ENCODE results near the gene NCOR2. TPM values are rescaled to one million over a fixed set of nuclear protein-coding genes. Genes with fewer than 3 reads are reported as not detected.

Gene NCOR2
- total RNA-seq, 2 donors from 2014 or later, result 137 to 148 TPM

DNA sequence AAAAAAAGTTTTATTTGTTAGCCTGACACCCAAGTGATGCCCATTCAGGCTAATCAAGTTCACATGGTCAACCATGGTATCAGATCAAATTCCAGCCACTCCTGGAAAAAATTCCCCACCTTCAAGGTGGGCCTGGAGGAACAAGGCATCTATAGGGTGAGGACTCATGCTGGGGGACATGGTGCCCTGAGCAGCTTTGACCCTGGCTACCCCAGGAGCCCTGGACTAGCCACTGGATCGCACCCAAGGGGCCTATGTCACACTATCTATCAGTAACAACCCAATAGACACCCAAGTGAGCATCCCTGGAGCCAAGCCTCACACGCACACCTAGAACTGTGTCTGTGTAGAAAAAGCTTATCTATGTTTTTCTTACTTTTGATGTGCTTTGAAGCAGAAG, 4.1 kb upstream of the NCOR2 start:
- no peak for TF ChIP-seq CTCF (IDR thresholded peaks at IDR 0.05)
- H3K27ac ChIP-seq, result no peak overlapping the region
- intact Hi-C loops (cut with DNase I), result no loop called here
- peaks cover 5% of the 10 kb centered on the region for H3K4me1 ChIP-seq
- DNase-seq, result no peak
- no peak overlapping the region for H3K9ac ChIP-seq (ENCODE audit: low read depth in 2 of 2, low read length in 2 of 2)
- H3K27me3 ChIP-seq, result no peaks in the 10 kb centered on the region
- H3K4me3 ChIP-seq, result no peak overlapping the region
- H3K9me3 ChIP-seq, result no peaks in the 10 kb centered on the region
- no peaks in the 10 kb centered on the region for H3K36me3 ChIP-seq

DNA sequence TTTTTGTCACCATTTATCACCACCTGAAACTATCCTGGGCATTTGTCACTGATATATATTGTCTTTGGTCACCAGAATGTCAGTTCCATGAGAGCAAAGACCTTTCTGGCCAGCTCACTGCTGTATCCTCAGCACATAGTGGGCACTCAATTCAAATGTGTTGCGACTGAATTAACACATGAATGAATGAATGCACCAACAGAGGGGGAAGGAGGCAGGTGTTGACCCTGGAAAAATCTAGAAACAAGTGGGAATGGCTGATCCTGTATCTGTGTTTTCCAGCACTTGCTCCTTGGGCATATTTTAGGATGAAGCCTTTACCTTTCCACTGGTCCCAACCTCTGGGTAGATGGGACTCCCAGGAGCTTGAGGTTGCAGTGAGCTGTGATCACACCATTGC, 3.4 kb upstream of the NCOR2 start:
- no peak overlapping the region for H3K4me3 ChIP-seq
- DNase-seq, result no peak
- no peaks in the 10 kb centered on the region for H3K9me3 ChIP-seq
- H3K4me1 ChIP-seq, result peaks cover 5% of the 10 kb centered on the region
- no peaks in the 10 kb centered on the region for H3K36me3 ChIP-seq
- no peak overlapping the region for H3K27ac ChIP-seq
- intact Hi-C loops (cut with DNase I), result no loop called here
- no peak for TF ChIP-seq CTCF (IDR thresholded peaks at IDR 0.05)
- no peak overlapping the region for H3K9ac ChIP-seq (ENCODE audit: low read depth in 2 of 2, low read length in 2 of 2)
- H3K27me3 ChIP-seq, result no peaks in the 10 kb centered on the region

GRCh38 chr12:124569375-124570148, 2.1 kb upstream of the NCOR2 start:
- Histone ChIP-seq H3K27me3 (no peaks in the 10 kb centered on the region), H3K4me3 (no peak overlapping the region), H3K4me1 (peaks cover 5% of the 10 kb centered on the region), H3K36me3 (no peaks in the 10 kb centered on the region), H3K9ac (ENCODE audit: low read depth in 2 of 2, low read length in 2 of 2) (no peak overlapping the region), H3K27ac (no peak overlapping the region), H3K9me3 (no peaks in the 10 kb centered on the region)
- intact Hi-C loops (cut with DNase I), result loop anchor here (2.0 to 5.0 kb wide), 2 partner anchors 183 to 197 kb away; no protein-coding TSS in a partner anchor
- TF ChIP-seq CTCF (IDR thresholded peaks at IDR 0.05), result no peak
- DNase-seq, result no peak

DNA sequence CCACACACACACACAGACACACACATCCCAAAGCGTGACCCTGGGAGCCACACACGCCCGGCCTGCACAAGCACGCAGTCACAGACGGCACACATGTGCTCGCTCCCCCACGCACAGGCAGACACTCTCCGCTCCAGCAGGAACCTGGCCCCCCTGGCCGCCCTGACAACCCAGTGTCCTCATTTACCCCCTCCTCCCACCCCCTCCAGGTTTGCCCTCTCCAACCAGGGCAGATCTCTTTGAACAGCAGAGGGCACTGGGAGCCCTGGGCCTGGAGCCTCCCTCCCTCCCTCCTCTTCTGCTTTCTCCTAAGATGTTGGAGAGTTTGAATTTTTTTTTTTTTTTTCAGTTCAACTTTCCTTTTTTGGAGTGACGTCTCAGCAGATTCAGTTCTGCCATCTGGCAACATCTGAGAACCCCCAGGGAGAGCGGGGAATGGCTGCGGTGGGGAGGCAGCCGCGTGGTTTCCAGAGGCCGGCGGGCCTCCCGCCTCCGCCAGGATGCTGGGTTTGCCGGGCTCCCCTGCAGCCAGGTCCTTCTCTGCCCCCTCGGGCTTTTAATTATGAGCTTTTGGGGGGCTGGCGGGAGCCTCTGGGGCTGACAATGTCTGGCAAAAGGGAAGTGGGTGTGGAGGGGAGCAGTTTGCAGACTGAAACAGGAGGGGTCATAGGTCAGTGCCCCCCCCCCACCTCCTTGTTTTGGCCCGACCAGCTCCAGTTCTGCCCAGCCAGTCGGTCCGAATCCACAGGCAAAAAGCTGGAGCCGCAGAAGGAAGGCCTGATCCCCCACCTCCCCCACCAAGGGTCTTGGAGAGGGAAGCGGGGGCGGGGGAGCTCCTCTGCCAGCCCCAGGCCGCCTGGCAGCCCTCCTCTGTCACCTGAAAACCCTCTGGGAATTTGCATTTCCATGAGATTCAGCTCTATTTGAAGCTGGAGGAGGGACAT, 1.3 kb upstream of the NCOR2 start:
- Histone ChIP-seq H3K9ac (ENCODE audit: low read depth in 2 of 2, low read length in 2 of 2) (peak overlapping the region in 1 of 2 donors; percentile 19), H3K4me1 (peaks cover 5% of the 10 kb centered on the region), H3K4me3 (no peak overlapping the region), H3K9me3 (no peaks in the 10 kb centered on the region), H3K27ac (peak overlapping the region; percentile 69), H3K27me3 (no peaks in the 10 kb centered on the region), H3K36me3 (no peaks in the 10 kb centered on the region)
- TF ChIP-seq CTCF (IDR thresholded peaks at IDR 0.05), result peak; percentile 15
- DNase-seq, result peak; percentile 67
- intact Hi-C loops (cut with DNase I), result loop anchor here (2.0 to 5.0 kb wide), 2 partner anchors 184 to 198 kb away; no protein-coding TSS in a partner anchor

DNA sequence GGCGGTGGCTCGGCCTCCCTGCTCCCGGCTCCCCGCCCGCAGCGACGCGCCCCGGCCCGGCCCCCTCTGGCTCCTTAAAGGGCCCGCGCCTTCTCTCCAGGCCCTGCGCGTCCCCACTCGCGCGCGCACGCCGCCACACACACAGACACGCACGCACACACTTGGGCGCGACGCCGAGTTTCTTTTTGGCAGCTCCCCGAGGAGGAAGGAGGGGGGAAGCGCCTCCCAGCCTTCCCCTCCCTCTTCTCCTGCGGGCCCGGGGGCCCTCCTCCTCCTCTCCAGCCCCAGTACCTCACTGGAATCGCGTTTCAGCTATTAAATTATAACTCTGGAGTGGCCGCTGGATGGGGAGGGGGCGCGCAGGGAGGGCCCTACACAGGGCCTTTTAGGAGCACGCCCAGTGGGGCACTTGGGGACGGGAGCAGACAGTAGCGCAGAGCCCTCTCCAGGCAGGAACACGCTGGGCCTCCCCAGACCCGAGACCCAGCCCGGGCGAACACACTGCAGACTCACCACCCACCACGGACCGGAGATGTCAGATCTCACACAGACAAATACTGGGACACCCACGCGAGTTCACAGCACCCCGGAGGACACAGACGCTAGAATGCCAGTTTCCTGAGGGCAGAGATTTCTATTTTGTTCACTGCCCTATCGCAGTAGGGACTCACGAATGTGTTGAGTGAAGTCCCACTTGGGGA, 411 bp upstream of the NCOR2 start:
- Histone ChIP-seq H3K9me3 (no peaks in the 10 kb centered on the region), H3K27ac (peak overlapping the region; percentile 69), H3K36me3 (no peaks in the 10 kb centered on the region), H3K27me3 (no peaks in the 10 kb centered on the region), H3K4me3 (peak overlapping the region; percentile 51), H3K9ac (ENCODE audit: low read depth in 2 of 2, low read length in 2 of 2) (peak overlapping the region; percentile 66 to 76), H3K4me1 (peaks cover 5% of the 10 kb centered on the region)
- peak; percentile 93 for DNase-seq
- TF ChIP-seq CTCF (IDR thresholded peaks at IDR 0.05), result no peak
- intact Hi-C loops (cut with DNase I), result loop anchor here (2.0 to 5.0 kb wide), 2 partner anchors 184 to 199 kb away; no protein-coding TSS in a partner anchor

All from colonic mucosa (tissue), 4 donors.